ENCODE results near the gene POM121L2. TPM values are rescaled to one million over a fixed set of nuclear protein-coding genes. Genes with fewer than 3 reads are reported as not detected.
"Not testable (repeated sequence)": the region's sequence is repeated elsewhere in the genome, so short reads cannot be mapped to it uniquely, and the experiment has no call there.

POM121L2 gene
- total RNA-seq, 4 donors from 2014 or later, result not detected

- ATAC-seq (ENCODE audit: low FRiP score), result no peak
- DNase-seq (ENCODE audit: low spot score), result no peak
- TF ChIP-seq CTCF (IDR thresholded peaks at IDR 0.05), result no peak
Measured at GRCh38 chr6:27279513-27280063, 32.5 kb downstream of the POM121L2 start.

DNA sequence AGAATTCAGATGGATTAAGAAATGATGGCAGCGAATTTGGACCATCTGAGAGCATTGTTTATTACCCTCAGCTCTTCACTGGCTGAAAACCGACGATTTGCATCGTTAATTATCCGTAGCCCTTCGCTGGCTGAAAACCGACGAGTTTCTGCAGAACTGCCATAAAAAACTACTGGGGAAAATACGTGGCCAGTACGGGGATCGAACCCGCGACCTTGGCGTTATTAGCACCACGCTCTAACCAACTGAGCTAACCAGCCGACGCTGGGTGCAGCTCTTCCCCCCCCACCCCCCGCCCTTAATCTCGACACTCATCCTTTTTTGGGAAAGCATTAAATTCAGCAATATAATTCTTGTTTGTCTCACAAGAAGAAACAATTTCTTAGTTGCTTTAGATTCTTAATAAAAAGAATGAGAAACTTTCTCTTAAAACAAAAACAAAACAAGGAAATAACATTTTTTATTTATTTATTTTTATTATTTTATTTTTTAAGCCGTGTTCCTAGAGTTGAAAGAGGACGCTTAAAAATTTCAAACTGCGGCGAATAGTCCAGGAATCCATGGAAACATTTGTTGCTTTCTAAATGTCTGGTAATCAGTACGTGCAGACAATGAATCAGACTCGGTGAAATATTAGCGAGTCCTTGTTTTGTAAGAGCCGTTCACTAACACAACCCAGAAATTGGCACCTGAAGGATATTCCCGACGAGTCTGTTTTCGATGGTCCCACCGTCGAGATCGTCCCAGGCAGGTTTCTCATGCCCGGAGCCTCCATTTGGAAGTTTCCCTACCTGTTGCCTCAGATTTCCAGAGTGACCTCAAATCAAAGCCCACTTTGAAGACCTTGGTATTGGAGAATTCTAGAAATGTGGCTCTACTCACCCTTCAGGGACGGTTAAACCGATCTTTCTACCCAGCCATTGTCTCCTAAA lies 36.8 kb downstream of the POM121L2 start:
- no peak for TF ChIP-seq CTCF (IDR thresholded peaks at IDR 0.05)
- no peak for DNase-seq (ENCODE audit: low spot score)
- no peak for ATAC-seq (ENCODE audit: low FRiP score)

- no peak for DNase-seq (ENCODE audit: low spot score)
- ATAC-seq (ENCODE audit: low FRiP score), result no peak
- no peak for TF ChIP-seq CTCF (IDR thresholded peaks at IDR 0.05)
Measured at GRCh38 chr6:27273783-27274182, 38.3 kb downstream of the POM121L2 start.

DNA sequence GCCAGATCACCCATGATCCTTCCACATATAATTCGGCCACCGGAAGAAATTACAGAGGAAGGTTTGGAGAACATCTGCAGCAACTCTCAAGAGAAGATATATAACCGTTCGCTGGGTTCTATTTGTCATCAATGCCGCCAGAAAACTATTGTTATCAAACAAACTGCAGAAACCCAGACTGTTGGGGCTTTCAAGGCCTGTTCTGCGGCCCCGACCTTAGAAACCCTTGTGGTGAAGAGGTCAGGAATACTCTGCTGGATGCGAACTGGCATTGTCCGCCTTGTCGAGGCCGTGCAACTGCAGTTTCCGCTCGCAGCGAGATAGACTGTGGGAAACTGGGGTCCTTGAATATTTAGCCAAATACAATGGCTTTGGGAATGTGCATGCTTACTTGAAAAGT lies 43.3 kb downstream of the POM121L2 start:
- TF ChIP-seq CTCF (IDR thresholded peaks at IDR 0.05), result no peak
- ATAC-seq (ENCODE audit: low FRiP score) (no peak), DNase-seq (ENCODE audit: low spot score) (no peak)

GRCh38 chr6:27267857-27268434 lies 44.1 kb downstream of the POM121L2 start:
- ATAC-seq (ENCODE audit: low FRiP score) (no peak), DNase-seq (ENCODE audit: low spot score) (no peak)
- no peak for TF ChIP-seq CTCF (IDR thresholded peaks at IDR 0.05)

GRCh38 chr6:27267003-27267402 lies 45.1 kb downstream of the POM121L2 start:
- not testable (repeated sequence) for ATAC-seq (ENCODE audit: low FRiP score); DNase-seq (ENCODE audit: low spot score)

GRCh38 chr6:27263886-27264285 lies 48.2 kb downstream of the POM121L2 start:
- ATAC-seq (ENCODE audit: low FRiP score), result no peak
- no peak for TF ChIP-seq CTCF (IDR thresholded peaks at IDR 0.05)
- DNase-seq (ENCODE audit: low spot score), result no peak

All from omental fat pad (tissue), 4 donors.